HL-60 (cell line): Measurements from ENCODE around the gene GNG11.
"Not testable (repeated sequence)": the region's sequence is repeated elsewhere in the genome, so short reads cannot be mapped to it uniquely, and the experiment has no call there.

Experiments
- DNase-seq, 2 experiments: peaks; one replicate each; pipeline ENCODE4 v3.0.0-alpha.2; 2010 to 2020; ENCODE audit warnings: low read depth in 1 of 2, low spot score in 1 of 2
- H3K27ac ChIP-seq: fragments of 250-450 bp; sonication (Bioruptor Pico); replicated peaks from 2 replicates; pipeline ENCODE4 v1.5.1; 2020; ENCODE audit warnings: mild to moderate bottlenecking, moderate library complexity
- H3K27me3 ChIP-seq: fragments of 250-450 bp; sonication (Bioruptor Pico); 2 replicates; pipeline ENCODE4 v1.5.1; 2021; ENCODE audit warnings: mild to moderate bottlenecking, moderate library complexity; ENCODE audit not compliant: insufficient read depth, poor library complexity, severe bottlenecking
- H3K4me3 ChIP-seq: replicated peaks from 2 replicates; pipeline ENCODE4 v1.5.1; 2011; ENCODE audit warnings: mild to moderate bottlenecking, control low read depth, low read length; ENCODE audit not compliant: insufficient read depth
- CTCF ChIP-seq: IDR thresholded peaks from one replicate; pipeline ENCODE4 v1.5.1; 2011; ENCODE audit warnings: low read length, control low read depth, inconsistent platforms; ENCODE audit not compliant: insufficient read depth
- GABPA ChIP-seq: IDR thresholded peaks from 2 replicates; pipeline ENCODE4 v1.6.1; 2012; ENCODE audit warnings: low read depth
- POLR2AphosphoS5 ChIP-seq: IDR thresholded peaks from 2 replicates; pipeline ENCODE4 v1.6.1; 2012; ENCODE audit warnings: low read depth
- SPI1 ChIP-seq: IDR thresholded peaks from 2 replicates; pipeline ENCODE4 v1.6.1; 2012; ENCODE audit warnings: low read depth, mild to moderate bottlenecking, borderline replicate concordance
- TF ChIP-seq, protein P1 (sequence below): IDR thresholded peaks from 2 replicates; pipeline ENCODE4 v1.6.1; 2012; ENCODE audit warnings: low read depth; ENCODE audit not compliant: insufficient replicate concordance

Gene GNG11

GRCh38 chr7:93902777-93903423 lies 18.6 kb upstream of the GNG11 start:
- H3K4me3 ChIP-seq, result no peak overlapping the region
- peak in 1 of 2 experiments; percentile 2 for DNase-seq
- TF ChIP-seq CTCF (peak; percentile 72), POLR2AphosphoS5 (no peak)
- TF ChIP-seq, protein P1, sequence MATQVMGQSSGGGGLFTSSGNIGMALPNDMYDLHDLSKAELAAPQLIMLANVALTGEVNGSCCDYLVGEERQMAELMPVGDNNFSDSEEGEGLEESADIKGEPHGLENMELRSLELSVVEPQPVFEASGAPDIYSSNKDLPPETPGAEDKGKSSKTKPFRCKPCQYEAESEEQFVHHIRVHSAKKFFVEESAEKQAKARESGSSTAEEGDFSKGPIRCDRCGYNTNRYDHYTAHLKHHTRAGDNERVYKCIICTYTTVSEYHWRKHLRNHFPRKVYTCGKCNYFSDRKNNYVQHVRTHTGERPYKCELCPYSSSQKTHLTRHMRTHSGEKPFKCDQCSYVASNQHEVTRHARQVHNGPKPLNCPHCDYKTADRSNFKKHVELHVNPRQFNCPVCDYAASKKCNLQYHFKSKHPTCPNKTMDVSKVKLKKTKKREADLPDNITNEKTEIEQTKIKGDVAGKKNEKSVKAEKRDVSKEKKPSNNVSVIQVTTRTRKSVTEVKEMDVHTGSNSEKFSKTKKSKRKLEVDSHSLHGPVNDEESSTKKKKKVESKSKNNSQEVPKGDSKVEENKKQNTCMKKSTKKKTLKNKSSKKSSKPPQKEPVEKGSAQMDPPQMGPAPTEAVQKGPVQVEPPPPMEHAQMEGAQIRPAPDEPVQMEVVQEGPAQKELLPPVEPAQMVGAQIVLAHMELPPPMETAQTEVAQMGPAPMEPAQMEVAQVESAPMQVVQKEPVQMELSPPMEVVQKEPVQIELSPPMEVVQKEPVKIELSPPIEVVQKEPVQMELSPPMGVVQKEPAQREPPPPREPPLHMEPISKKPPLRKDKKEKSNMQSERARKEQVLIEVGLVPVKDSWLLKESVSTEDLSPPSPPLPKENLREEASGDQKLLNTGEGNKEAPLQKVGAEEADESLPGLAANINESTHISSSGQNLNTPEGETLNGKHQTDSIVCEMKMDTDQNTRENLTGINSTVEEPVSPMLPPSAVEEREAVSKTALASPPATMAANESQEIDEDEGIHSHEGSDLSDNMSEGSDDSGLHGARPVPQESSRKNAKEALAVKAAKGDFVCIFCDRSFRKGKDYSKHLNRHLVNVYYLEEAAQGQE, result no peak
- no peak overlapping the region for H3K27ac ChIP-seq
- no peaks in the 10 kb centered on the region for H3K27me3 ChIP-seq

DNA sequence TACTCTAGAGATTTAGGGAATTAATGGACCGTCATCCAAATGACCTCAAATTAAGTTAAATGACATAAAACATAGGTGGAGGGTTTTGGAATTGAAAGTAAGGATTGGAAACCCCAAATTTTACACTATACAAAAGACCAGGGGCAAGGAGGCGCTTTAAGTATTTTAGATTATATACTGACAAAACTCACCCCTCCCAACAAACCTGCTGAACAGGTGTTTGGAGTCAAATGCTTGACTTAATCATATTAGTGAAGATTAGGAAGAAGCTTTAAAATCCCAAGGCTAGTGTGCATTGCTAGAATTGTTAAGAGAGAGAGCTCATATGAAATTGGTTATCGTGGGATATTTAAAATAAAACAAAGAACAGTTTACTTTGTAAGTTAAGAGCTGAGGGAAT lies 15.3 kb upstream of the GNG11 start, which contains the start of gene GNGT1:
TSS of gene GNGT1 (plus strand) at position 301 of the 400 bp plus-strand sequence. CDS start 180 bp downstream, outside the sequence.
- H3K27ac ChIP-seq, result no peak within 1 kb of the TSS

GRCh38 chr7:93910076-93910994 lies 11.2 kb upstream of the GNG11 start:
- DNase-seq, result no peak
- TF ChIP-seq SPI1 (no peak), POLR2AphosphoS5 (no peak), CTCF (no peak), GABPA (no peak)
- TF ChIP-seq, protein P1, result no peak
- no peak overlapping the region for H3K27ac ChIP-seq
- no peaks in the 10 kb centered on the region for H3K27me3 ChIP-seq
- H3K4me3 ChIP-seq, result no peak overlapping the region

More for the DNA sequence above, 15.3 kb upstream of the GNG11 start, which contains the start of gene GNGT1:
- no peak within 1 kb of the TSS for H3K4me3 ChIP-seq
- TF ChIP-seq SPI1, result no peak
- TF ChIP-seq, protein P1, result no peak
- TF ChIP-seq CTCF, result no peak
- no peak for TF ChIP-seq POLR2AphosphoS5
- no peak for TF ChIP-seq GABPA
- no peak for DNase-seq
- no peaks in the 10 kb centered on the region for H3K27me3 ChIP-seq

GRCh38 chr7:93911242-93911641 lies 10.3 kb upstream of the GNG11 start:
- not testable (repeated sequence) for H3K27me3 ChIP-seq, DNase-seq, H3K4me3 ChIP-seq, H3K27ac ChIP-seq

GRCh38 chr7:93911661-93912060 lies 9.9 kb upstream of the GNG11 start:
- DNase-seq, H3K4me3 ChIP-seq, H3K27ac ChIP-seq: not testable (repeated sequence)

More at GRCh38 chr7:93911661-93912060, 9.9 kb upstream of the GNG11 start:
- not testable (repeated sequence) for H3K27me3 ChIP-seq
